ENCODE data around the gene PDZRN3. TPM values are rescaled to one million over a fixed set of nuclear protein-coding genes. Genes with fewer than 3 reads are reported as not detected.

Gene PDZRN3
- total and polyA plus RNA-seq, 3 donors from 2014 or later: 15.8 to 30.8 (median 23.1) TPM

DNA sequence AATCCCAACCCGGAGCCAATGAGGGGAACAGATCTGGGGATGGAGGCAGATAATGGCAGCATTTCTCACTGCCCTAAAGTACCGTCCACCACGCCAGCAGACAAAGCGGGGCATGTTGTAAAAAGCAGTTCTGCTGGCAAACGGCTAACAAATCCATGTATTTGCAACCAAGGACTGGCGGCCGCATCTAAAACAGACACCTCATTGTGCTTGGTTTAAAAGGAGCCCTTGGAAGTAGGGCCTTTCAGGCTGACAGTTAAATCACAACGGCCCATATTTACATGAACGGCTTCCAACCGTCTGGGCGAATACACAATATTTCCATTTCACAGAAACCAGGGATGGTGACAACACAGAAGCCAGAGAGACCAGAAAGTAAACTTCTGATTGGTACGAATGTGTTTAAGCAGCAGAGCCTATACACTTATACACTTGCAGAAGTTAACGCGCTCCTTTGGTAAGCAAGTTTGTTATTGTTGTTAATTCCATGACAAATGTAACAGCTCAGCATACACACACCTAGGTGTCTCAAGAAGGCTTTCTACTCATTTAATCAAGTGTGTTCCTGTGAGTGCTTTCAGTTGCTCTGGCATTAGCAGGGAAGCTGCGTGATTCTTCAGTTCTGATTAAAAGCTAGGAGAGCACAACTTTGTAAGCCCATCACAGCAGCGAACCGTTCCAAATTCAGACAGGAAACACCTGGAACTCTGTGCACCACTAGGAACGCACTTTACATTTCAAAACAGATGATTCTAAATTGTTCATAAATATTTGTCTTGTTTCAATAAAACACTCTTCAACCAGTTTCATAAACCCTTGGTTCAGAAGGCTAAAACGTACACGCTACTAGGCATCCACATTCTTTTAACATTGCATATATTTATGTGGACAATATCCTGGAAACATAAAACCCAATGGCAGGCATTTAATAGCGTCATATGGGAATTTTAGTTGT, 112.9 kb downstream of the PDZRN3 start:
- Histone ChIP-seq H3K36me3 (ENCODE audit: low read depth, missing control alignments) (no peaks in the 10 kb centered on the region), H3K4me3 (no peak overlapping the region), H3K27me3 (no peaks in the 10 kb centered on the region), H3K27ac (no peak overlapping the region), H3K9me3 (no peaks in the 10 kb centered on the region), H3K4me1 (peaks cover 5% of the 10 kb centered on the region)
- intact Hi-C loops (cut with DNase I; ENCODE audit: low total_unique reads): no loop called here
- no peak for DNase-seq
- TF ChIP-seq POLR2A (IDR thresholded peaks at IDR 0.05) (no peak), CTCF (IDR thresholded peaks at IDR 0.05) (no peak)
- WGBS, 2 donors: 64 to 72% methylated on average over 21 of the region's 21 CpGs

DNA sequence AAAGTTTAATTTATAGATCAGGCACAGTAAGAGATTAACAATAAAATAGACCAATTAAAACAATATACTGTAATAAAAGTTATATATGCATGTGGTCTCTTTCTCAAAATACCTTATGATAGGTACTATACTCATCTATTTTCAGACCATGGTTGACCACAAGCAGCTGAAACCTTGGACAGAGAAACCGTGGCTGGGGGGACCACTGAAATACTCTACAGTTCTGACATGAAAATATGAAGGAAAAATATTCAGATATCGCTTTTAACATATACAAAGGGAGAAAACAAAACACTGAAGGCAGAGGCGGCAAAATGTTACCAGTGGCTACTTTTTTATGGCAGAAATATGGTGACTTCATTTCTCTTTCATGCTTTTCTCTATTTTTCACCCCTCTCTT, 114.0 kb downstream of the PDZRN3 start:
- no peaks in the 10 kb centered on the region for H3K4me1 ChIP-seq
- WGBS, 2 donors: 84 to 92% methylated on average over 3 of the region's 3 CpGs
- no peak for DNase-seq

GRCh38 chr3:73510334-73510733, 114.4 kb downstream of the PDZRN3 start:
- WGBS, 2 donors: 85 to 89% methylated on average over 4 of the region's 4 CpGs
- Histone ChIP-seq H3K27me3 (no peaks in the 10 kb centered on the region), H3K27ac (no peak overlapping the region), H3K4me1 (no peaks in the 10 kb centered on the region), H3K36me3 (ENCODE audit: low read depth, missing control alignments) (no peaks in the 10 kb centered on the region), H3K4me3 (no peak overlapping the region), H3K9me3 (no peaks in the 10 kb centered on the region)
- TF ChIP-seq POLR2A (IDR thresholded peaks at IDR 0.05): no peak
- TF ChIP-seq CTCF (IDR thresholded peaks at IDR 0.05): no peak
- no peak for DNase-seq
- intact Hi-C loops (cut with DNase I; ENCODE audit: low total_unique reads): no loop called here

More for the DNA sequence above, 114.0 kb downstream of the PDZRN3 start:
- TF ChIP-seq POLR2A (IDR thresholded peaks at IDR 0.05) (no peak), CTCF (IDR thresholded peaks at IDR 0.05) (no peak)
- Histone ChIP-seq H3K9me3 (no peaks in the 10 kb centered on the region), H3K27ac (no peak overlapping the region), H3K4me3 (no peak overlapping the region), H3K36me3 (ENCODE audit: low read depth, missing control alignments) (no peaks in the 10 kb centered on the region), H3K27me3 (no peaks in the 10 kb centered on the region)
- intact Hi-C loops (cut with DNase I; ENCODE audit: low total_unique reads): no loop called here

DNA sequence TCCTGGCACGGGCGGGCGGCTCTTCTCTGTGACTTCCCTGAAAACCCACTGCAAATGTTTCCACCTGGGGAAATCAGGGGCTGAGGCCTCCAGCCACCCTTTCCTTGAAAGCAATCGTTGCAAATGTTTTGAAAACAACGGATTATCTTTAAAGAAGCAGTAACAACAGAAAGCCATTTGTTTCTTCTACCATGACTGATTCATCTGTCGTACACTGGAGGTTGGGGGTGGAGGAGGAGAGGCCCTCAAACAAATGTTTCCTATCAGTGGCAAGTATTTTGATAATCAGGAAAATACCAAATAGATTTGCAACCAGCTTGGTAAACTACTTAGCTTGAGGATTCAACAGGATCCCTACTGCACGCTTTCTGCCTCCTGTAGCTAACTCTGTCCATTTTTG, 114.9 kb downstream of the PDZRN3 start:
- Histone ChIP-seq H3K9me3 (no peaks in the 10 kb centered on the region), H3K4me3 (no peak overlapping the region), H3K36me3 (ENCODE audit: low read depth, missing control alignments) (no peaks in the 10 kb centered on the region), H3K27ac (no peak overlapping the region), H3K27me3 (no peaks in the 10 kb centered on the region), H3K4me1 (no peaks in the 10 kb centered on the region)
- intact Hi-C loops (cut with DNase I; ENCODE audit: low total_unique reads): loop anchor here (10.0 kb wide), 1 partner anchor 405 kb away; no protein-coding TSS in a partner anchor
- 59 to 63% methylated on average over 7 of the region's 7 CpGs for WGBS, 2 donors
- TF ChIP-seq CTCF (IDR thresholded peaks at IDR 0.05) (no peak), POLR2A (IDR thresholded peaks at IDR 0.05) (no peak)
- DNase-seq: no peak
